NCI-H1694 treated with DMSO at 0.1 percent for 48 hours (cell line): Measurements from ENCODE around the gene IFNL3.
"Not testable (repeated sequence)": the region's sequence is repeated elsewhere in the genome, so short reads cannot be mapped to it uniquely, and the experiment has no call there.

Experiments
- DNase-seq: peaks from one replicate; lab custom pipeline; 2025; lab: John Stamatoyannopoulos, UW

Gene IFNL3

GRCh38 chr19:39244410-39245100 lies at the start of gene IFNL3:
Gene IFNL3, minus strand, starts transcription at chr19:39245006. Its CDS starts 39 bp downstream, at chr19:39244967.
- not testable (repeated sequence) for DNase-seq

- DNase-seq, result no peak
These were observed 48.6 kb upstream of the IFNL3 start for GRCh38 chr19:39293394-39293793.

DNA sequence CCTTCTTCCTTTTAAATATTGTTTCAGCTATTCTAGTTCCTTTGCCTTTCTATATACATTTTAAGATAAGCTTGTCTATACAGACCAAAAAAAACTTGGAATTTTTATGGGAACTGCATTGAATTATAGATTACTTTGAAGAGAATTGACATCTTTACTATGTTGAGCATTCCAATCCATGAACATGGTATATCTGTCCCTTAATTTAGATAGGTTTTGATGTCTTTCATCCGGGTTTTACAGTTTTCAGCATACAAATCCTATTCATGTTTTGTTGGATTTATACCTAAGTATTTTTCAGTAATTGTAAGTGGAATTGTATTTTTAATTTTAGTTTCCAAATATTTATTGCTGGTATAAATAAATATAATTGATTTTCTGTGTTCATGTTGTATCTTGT lies 39.2 kb upstream of the IFNL3 start:
- no peak for DNase-seq

DNA sequence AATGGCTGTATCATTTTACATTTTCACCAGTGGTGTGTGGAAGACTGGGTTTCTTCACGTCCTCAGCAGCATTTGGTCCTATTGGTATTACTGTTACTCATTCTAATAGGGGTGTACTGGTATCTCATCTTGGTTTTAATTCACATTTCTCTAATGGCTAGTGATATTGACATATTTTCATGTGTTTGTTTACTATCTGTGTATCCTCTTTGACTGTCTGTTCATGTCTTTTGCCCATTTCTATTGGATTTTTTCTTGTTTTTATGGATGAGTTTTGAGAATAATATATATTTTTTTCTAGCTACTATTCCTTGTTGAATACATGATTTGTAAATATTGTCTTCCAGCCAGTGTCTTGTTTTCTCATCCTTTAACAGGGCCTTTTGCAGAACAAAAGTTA lies 37.2 kb upstream of the IFNL3 start:
- DNase-seq, result no peak

DNA sequence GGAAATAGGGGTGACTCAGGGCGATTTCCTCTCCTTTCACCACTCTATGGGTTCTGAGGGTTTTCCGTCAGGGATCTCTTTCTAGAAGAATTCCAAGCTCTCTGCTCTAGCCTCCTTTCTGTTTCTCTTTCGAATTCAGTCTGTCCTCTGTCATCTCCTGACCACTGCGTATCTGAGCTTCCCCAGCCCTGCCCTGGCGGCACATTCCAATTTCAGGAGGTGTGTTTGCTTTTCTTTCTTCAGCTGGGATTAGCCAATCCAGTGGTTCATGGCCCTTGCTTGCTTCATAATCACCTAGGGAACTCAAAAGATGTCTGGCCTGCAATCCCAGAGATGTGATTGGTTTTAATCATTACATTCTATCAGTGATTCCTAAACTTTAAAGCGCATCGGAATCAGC lies 32.8 kb upstream of the IFNL3 start:
- DNase-seq, result no peak

DNA sequence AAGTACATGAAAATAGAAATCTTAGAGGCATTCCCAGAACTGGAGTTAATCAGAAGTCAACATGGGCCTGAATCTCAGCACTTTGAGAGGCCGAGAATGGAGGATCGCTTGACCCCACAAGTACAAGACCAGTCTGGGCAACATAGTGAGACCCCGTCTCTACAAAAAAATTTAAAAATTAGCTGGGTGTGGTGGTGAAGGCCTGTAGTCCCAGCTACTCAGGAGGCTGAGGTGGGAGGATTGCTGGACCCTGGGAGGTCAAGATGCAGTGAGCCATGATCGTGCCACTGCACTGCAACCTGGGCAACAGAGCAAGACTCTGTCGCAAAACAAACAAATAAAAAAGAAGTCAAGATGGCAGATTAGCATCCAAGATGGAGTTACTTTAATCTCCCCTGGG lies 31.9 kb upstream of the IFNL3 start:
- DNase-seq, result no peak

GRCh38 chr19:39275578-39275977 lies 30.8 kb upstream of the IFNL3 start:
- no peak for DNase-seq

DNA sequence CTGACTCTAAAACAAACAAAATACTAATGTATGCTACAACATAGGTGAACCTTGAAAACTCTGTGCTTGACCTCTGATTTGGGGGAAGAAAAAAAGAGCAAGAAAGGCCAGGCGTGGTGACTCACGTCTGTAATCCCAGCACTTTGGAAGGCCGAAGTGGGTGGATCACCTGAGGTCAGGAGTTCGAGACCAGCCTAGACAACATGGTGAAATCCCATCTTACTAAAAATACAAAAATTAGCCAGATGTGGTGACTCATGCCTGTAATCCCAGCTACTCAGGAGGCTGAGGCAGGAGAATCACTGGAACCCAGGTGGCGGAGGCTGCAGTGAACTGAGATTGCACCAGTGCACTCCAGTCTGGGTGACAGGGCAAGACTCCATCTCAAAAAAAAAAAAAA lies 29.1 kb upstream of the IFNL3 start:
- DNase-seq, result not testable (repeated sequence)

- DNase-seq, result no peak
These were observed 25.4 kb upstream of the IFNL3 start for GRCh38 chr19:39270036-39270871.

DNA sequence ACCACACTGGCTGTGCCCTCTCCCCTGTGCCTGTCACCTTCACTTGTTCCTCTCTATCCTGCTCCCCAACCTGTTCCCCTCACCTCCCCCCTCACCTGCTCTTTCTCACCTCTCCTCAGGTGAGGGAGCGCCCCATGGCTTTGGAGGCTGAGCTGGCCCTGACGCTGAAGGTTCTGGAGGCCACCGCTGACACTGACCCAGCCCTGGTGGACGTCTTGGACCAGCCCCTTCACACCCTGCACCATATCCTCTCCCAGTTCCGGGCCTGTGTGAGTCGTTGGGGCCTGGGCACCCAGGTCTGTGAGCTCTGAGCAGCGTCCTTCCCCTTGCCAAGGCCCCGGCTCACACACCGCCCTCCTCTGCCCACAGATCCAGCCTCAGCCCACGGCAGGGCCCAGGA lies 24.6 kb upstream of the IFNL3 start:
- DNase-seq, result not testable (repeated sequence)

DNA sequence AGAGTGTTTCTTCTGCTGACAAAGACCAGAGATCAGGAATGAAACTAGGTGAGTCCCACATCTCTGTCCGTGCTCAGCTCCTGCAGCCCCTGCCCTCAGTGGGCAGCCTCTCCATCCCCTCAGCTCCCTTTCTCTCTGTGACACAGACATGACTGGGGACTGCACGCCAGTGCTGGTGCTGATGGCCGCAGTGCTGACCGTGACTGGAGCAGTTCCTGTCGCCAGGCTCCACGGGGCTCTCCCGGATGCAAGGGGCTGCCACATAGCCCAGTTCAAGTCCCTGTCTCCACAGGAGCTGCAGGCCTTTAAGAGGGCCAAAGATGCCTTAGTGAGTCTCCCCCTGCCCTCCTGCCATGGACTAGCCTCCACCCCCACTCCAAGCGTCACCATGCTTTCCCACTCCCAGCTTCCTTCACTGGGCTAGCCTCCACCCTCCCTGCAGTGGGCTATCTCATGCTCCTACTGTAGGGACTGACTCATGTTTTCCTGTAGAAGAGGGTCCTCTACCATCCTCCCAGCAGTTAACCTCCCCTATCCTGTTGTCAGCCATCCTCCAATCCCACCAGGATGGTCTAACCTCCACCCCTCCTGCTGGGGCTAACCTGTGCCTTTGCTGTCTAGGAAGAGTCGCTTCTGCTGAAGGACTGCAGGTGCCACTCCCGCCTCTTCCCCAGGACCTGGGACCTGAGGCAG lies 23.9 kb upstream of the IFNL3 start:
- not testable (repeated sequence) for DNase-seq

DNA sequence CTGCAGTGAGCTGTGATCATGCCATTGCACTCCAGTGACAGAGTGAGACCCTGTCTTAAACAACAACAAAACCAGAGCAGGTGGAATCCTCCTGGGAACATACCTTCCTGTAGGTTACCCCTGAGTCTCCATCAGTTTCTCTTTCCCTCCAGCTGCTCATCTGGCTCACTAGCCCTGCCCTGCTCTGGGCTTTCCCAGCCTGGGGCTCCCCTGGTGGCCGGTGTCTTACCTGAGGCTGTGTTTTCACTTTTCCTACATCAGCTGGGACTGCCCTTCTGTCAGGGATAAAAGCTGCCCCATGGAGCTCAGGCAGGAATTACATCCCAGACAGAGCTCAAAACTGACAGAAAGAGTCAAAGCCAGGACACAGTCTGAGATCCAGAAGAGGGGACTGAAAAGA lies 23.3 kb upstream of the IFNL3 start, which contains the start of gene IFNL2:
TSS of gene IFNL2 (plus strand) at position 312 of the 400 bp plus-strand sequence. CDS start 173 bp downstream, outside the sequence.
- not testable (repeated sequence) for DNase-seq

GRCh38 chr19:39265321-39265916 lies 20.6 kb upstream of the IFNL3 start:
- DNase-seq, result no peak

GRCh38 chr19:39264306-39265290 lies 19.8 kb upstream of the IFNL3 start:
- no peak for DNase-seq

DNA sequence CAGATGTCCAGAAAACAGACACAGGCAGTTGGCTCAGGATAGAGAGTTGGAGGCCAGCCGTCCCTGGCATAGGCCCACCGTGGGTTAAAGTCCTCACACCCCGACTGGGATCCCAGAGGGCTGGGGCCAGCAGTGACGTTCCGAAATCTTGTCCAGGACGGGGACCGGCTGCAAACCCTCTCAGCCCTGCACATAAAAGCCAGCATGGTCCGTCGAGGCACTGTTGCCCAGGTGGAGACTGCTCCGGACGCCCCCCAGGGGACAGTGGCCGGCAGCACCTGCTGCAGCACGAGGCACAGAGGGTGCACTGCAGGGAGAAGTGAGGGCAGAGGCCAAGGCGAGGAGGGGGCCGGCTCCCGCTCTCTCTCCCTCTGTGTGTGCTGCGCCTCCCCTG lies 19.1 kb upstream of the IFNL3 start:
- no peak for DNase-seq

DNA sequence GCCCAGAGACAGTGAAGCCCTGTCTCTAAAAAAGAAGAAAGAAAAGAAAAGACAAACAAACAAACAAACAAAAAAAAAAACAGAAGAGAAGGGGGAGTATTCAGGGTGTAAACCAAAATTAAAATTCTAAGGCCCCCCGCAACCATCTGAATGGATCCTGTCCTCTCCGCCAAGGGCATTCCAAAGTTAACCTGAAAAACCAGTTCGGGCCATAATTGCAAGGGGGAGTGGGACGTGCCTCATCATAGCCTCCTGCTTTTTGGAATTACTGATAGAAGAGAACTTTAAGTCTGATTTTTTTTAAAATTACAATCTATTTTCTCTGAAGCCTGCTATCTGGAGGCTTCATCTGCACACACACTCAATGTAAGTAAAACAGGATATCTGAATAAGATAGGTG lies 17.7 kb upstream of the IFNL3 start:
- DNase-seq, result no peak

DNA sequence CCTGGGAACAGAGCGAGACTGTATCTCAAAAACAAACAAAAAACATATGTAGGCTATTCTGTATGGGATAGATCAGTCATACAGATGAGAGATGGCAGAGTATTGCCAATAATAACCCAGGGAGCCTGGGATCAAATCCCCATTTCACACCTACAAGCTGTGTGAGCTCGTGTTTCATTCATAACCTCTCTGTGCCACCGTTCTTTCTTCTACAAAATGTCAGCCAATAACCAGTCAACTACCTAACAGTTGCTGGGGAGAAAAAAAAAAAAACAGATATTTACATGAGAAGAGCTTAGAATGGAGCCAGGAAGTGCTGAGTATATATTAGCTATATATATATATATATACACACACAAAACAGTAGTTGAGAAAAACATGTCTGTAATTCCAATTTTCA lies 16.9 kb upstream of the IFNL3 start:
- no peak for DNase-seq

DNA sequence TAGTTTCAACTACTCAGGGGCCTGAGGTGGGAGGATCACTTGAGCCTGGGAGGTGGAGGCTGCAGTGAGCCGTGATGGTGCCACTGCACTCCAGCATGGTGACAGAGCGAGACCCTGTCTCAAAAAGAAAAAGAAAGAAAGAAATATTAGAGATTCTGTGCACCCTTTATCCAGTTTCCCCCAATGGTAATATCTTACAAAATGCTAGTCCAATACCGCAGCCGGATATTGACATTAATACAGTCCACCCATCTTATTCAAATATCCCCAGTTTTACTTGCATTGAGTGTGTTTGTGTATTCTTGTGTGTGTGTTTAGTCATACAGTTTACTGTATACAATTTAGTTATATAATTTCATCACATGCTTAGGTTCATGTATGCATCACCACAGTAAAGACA lies 12.4 kb upstream of the IFNL3 start:
- no peak for DNase-seq

- DNase-seq, result no peak
These were observed 9.9 kb upstream of the IFNL3 start for GRCh38 chr19:39254531-39255345.
